OCI-LY1 (cell line): ENCODE data around the gene PLCG2.
A peak's percentile ranks its signal among the peaks of the same experiment; 100 is the strongest.

Source experiments
- H2AFZ ChIP-seq: fragments of 200-600 bp; sonication (generic), shearing (Covaris generic); 2 replicates; pipeline ENCODE4 v1.6.0; 2014; ENCODE audit warnings: antibody characterized with exemption, mild to moderate bottlenecking, low read length
- H3F3A ChIP-seq: fragments of 200-600 bp; sonication (generic), shearing (Covaris generic); 2 replicates; pipeline ENCODE4 v1.6.0; 2014; ENCODE audit warnings: mild to moderate bottlenecking, antibody characterized with exemption, low read length, moderate library complexity; ENCODE audit not compliant: insufficient read depth
- H3K27ac ChIP-seq: fragments of 200-600 bp; sonication (generic); 2 replicates; pipeline ENCODE4 v1.5.1; 2014; ENCODE audit warnings: low read length, mixed run types, mild to moderate bottlenecking, low read depth; ENCODE audit not compliant: poor library complexity, severe bottlenecking
- H3K27me3 ChIP-seq: fragments of 200-600 bp; sonication (generic); 2 replicates; pipeline ENCODE4 v1.6.0; 2014; ENCODE audit warnings: antibody characterized with exemption, mild to moderate bottlenecking, low read length, moderate library complexity; ENCODE audit not compliant: insufficient read depth
- H3K36me3 ChIP-seq: fragments of 200-600 bp; sonication (generic); 2 replicates; pipeline ENCODE4 v1.6.1; 2014; ENCODE audit warnings: mild to moderate bottlenecking, antibody characterized with exemption, low read length, moderate library complexity, mixed read lengths; ENCODE audit not compliant: insufficient read depth
- H3K4me1 ChIP-seq: fragments of 200-600 bp; sonication (generic); 2 replicates; pipeline ENCODE4 v1.5.1; 2014; ENCODE audit warnings: mild to moderate bottlenecking, low read length, moderate library complexity; ENCODE audit not compliant: insufficient read depth, severe bottlenecking
- H3K4me2 ChIP-seq: fragments of 200-600 bp; sonication (generic), shearing (Covaris generic); 2 replicates; pipeline ENCODE4 v1.6.1; 2014; ENCODE audit warnings: low read length
- H3K4me3 ChIP-seq: fragments of 200-600 bp; sonication (generic); 2 replicates; pipeline ENCODE4 v1.5.1; 2014; ENCODE audit warnings: low read length, low read depth, mild to moderate bottlenecking, mixed read lengths; ENCODE audit not compliant: poor library complexity, severe bottlenecking
- H3K79me2 ChIP-seq: fragments of 200-600 bp; shearing (Covaris generic); 2 replicates; pipeline ENCODE4 v1.6.1; 2016; ENCODE audit warnings: mixed run types, low read length, mixed read lengths; ENCODE audit not compliant: insufficient read depth
- H3K9ac ChIP-seq: fragments of 200-600 bp; sonication (generic), shearing (Covaris generic); 2 replicates; pipeline ENCODE4 v1.6.1; 2014; ENCODE audit warnings: mild to moderate bottlenecking, low read length, mixed read lengths
- H3K9me2 ChIP-seq: fragments of 200-600 bp; sonication (generic), shearing (Covaris generic); 2 replicates; pipeline ENCODE4 v1.6.1; 2014; ENCODE audit warnings: low read depth, mild to moderate bottlenecking, low read length, mixed read lengths
- H3K9me3 ChIP-seq: fragments of 200-600 bp; shearing (Covaris generic); 2 replicates; pipeline ENCODE4 v1.6.1; 2014; ENCODE audit warnings: low read length, mixed read lengths
- H4K20me1 ChIP-seq: fragments of 200-600 bp; sonication (generic), shearing (Covaris generic); 2 replicates; pipeline ENCODE4 v1.6.0; 2016; ENCODE audit warnings: mild to moderate bottlenecking, low read length; ENCODE audit not compliant: insufficient read depth
- EZH2 ChIP-seq: fragments of 200-600 bp; sonication (generic), shearing (Covaris generic); IDR thresholded peaks from 2 replicates; pipeline ENCODE4 v1.8.0; 2017; ENCODE audit warnings: borderline replicate concordance, mixed run types, mild to moderate bottlenecking, antibody characterized with exemption, low read length, moderate library complexity, mixed read lengths
- TF ChIP-seq, protein P1 (sequence below): fragments of 200-600 bp; sonication (generic), shearing (Covaris generic); IDR thresholded peaks from 2 replicates; pipeline ENCODE4 v1.5.1; 2017; ENCODE audit warnings: mild to moderate bottlenecking, antibody characterized with exemption, low read length, moderate library complexity, mixed read lengths

PLCG2 gene

GRCh38 chr16:81796583-81797346 is 17.7 kb downstream of the PLCG2 start:
- H3K36me3 ChIP-seq = peaks cover 96% of the 10 kb centered on the region
- H3K27me3 ChIP-seq = no peaks in the 10 kb centered on the region
- no peak overlapping the region for H2AFZ ChIP-seq
- H3K4me3 ChIP-seq = peak overlapping the region; percentile 43
- H3K79me2 ChIP-seq = peaks cover 100% of the 10 kb centered on the region
- peaks cover 30% of the 10 kb centered on the region; the same call in 1 of the 2 replicates for H3F3A ChIP-seq
- TF ChIP-seq, protein P1, sequence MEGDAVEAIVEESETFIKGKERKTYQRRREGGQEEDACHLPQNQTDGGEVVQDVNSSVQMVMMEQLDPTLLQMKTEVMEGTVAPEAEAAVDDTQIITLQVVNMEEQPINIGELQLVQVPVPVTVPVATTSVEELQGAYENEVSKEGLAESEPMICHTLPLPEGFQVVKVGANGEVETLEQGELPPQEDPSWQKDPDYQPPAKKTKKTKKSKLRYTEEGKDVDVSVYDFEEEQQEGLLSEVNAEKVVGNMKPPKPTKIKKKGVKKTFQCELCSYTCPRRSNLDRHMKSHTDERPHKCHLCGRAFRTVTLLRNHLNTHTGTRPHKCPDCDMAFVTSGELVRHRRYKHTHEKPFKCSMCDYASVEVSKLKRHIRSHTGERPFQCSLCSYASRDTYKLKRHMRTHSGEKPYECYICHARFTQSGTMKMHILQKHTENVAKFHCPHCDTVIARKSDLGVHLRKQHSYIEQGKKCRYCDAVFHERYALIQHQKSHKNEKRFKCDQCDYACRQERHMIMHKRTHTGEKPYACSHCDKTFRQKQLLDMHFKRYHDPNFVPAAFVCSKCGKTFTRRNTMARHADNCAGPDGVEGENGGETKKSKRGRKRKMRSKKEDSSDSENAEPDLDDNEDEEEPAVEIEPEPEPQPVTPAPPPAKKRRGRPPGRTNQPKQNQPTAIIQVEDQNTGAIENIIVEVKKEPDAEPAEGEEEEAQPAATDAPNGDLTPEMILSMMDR = no peak
- TF ChIP-seq EZH2 = no peak
- H3K9me3 ChIP-seq = no peaks in the 10 kb centered on the region
- H4K20me1 ChIP-seq = no peaks in the 10 kb centered on the region
- H3K27ac ChIP-seq = peak overlapping the region; percentile 99
- peak overlapping the region; percentile 73 for H3K4me2 ChIP-seq
- H3K4me1 ChIP-seq = peaks cover 83% of the 10 kb centered on the region
- H3K9ac ChIP-seq = peak overlapping the region; percentile 61
- H3K9me2 ChIP-seq = no peaks in the 10 kb centered on the region

GRCh38 chr16:81797443-81797842 is 18.4 kb downstream of the PLCG2 start:
- H2AFZ ChIP-seq = no peak overlapping the region
- no peaks in the 10 kb centered on the region for H4K20me1 ChIP-seq
- H3K4me1 ChIP-seq = peaks cover 77% of the 10 kb centered on the region
- H3K79me2 ChIP-seq = peaks cover 99% of the 10 kb centered on the region
- H3K36me3 ChIP-seq = peaks cover 96% of the 10 kb centered on the region
- no peaks in the 10 kb centered on the region for H3K9me2 ChIP-seq
- peak overlapping the region; percentile 61 for H3K9ac ChIP-seq
- TF ChIP-seq EZH2 = no peak
- TF ChIP-seq, protein P1 = no peak
- H3K4me2 ChIP-seq = peak overlapping the region; percentile 73
- H3K27ac ChIP-seq = peak overlapping the region; percentile 99
- no peaks in the 10 kb centered on the region for H3K27me3 ChIP-seq
- no peaks in the 10 kb centered on the region for H3K9me3 ChIP-seq
- peaks cover 30% of the 10 kb centered on the region; the same call in 1 of the 2 replicates for H3F3A ChIP-seq
- H3K4me3 ChIP-seq = peak overlapping the region; percentile 43

DNA sequence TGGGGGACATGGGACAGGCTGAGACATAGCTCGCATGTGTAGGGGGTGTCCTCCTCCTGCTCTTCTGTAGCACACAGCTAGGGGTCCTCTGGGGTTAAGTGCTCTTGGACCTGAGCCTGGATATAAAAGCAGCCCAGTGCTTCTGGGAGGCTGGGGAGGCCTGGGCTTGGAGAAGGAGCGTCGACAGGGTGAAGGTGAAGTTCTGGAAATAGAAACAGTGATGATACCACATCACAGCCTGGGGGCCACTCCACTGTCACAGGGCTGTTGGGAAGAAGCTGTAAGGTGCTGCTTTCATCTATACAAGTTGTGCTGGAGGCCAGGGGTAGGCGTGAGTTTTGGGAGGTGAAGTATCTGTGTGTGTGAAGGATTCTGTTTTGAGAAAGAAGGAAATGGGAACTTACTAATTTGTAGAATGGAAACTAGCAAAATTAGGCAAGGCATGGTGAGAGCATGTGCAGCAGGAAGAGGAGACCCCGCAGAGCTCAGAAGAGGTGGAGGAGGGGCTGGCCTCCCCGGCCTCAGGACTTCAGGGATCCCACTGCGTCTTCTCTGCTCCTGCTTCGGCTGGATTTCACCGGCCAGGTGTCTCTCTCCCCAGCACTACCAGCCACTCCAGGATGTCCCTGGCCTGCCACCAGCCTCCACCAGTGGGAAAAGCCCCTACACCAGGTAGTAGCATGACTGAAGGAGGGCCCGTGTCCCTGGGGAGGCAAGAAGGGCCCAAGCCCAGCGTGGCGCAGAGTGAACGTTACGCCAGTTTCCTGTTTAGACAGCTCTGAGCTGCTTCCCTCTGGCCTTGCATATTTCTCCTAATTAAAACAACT is 19.4 kb downstream of the PLCG2 start:
- Histone ChIP-seq H3K9me2 (no peaks in the 10 kb centered on the region), H3K27ac (peak overlapping the region; percentile 99), H3K27me3 (no peaks in the 10 kb centered on the region), H3K4me3 (peak overlapping the region; percentile 43), H3K9ac (peak overlapping the region; percentile 61), H3K4me2 (peak overlapping the region; percentile 73), H2AFZ (no peak overlapping the region), H3K4me1 (peaks cover 77% of the 10 kb centered on the region), H4K20me1 (no peaks in the 10 kb centered on the region), H3K79me2 (peaks cover 98% of the 10 kb centered on the region), H3K9me3 (no peaks in the 10 kb centered on the region), H3K36me3 (peaks cover 96% of the 10 kb centered on the region), H3F3A (peaks cover 29% of the 10 kb centered on the region; the same call in 1 of the 2 replicates)
- TF ChIP-seq, protein P1 = peak; percentile 41; the same call in 1 of the 2 replicates
- TF ChIP-seq EZH2 = no peak
